Caco-2 (cell line): ENCODE data around the gene TRIO. TPM values are rescaled to one million over a fixed set of nuclear protein-coding genes. Genes with fewer than 3 reads are reported as not detected.

ENCODE experiments used
- BruUV-seq: library from RNA; stranded (reverse); fragments of 400-500 nt; replicated peaks from 2 replicates; lab custom pipeline; 2021; lab: Mats Ljungman, UMichigan
- CTCF ChIA-PET: fragments of 300-600 bp; sonication (Branson Sonifier 250); formaldehyde crosslinking; loops from one replicate; lab custom pipeline; 2022; ENCODE audit warnings: antibody characterized with exemption; lab: Charles Lee
- POLR2A ChIA-PET: fragments of 300-600 bp; sonication (Branson Sonifier 250); formaldehyde crosslinking; loops from one replicate; lab custom pipeline; 2022; ENCODE audit warnings: antibody characterized with exemption; lab: Charles Lee
- DNase-seq, 2 experiments: peaks; one replicate each; pipeline versions ENCODE4 v3.0.0 to v3.0.0-alpha.2; 2020 to 2022
- H3K27me3 ChIP-seq: replicated peaks from 2 replicates; pipeline ENCODE4 v1.6.0; 2011; ENCODE audit warnings: low read length; ENCODE audit not compliant: control insufficient read depth, insufficient read depth
- H3K36me3 ChIP-seq: 2 replicates; pipeline ENCODE4 v1.5.1; 2011; ENCODE audit warnings: low read length; ENCODE audit not compliant: control insufficient read depth, insufficient read depth
- H3K4me1 ChIP-seq: fragments of 250-450 bp; sonication (Bioruptor Pico); 2 replicates; pipeline ENCODE4 v1.5.1; 2020; ENCODE audit warnings: mild to moderate bottlenecking
- H3K4me3 ChIP-seq: 2 replicates; pipeline ENCODE4 v1.5.1; 2011; ENCODE audit warnings: low read depth, mild to moderate bottlenecking, control low read depth, low read length
- H3K9me3 ChIP-seq: fragments of 250-450 bp; sonication (Bioruptor Pico); 2 replicates; pipeline ENCODE4 v1.5.1; 2020; ENCODE audit warnings: mild to moderate bottlenecking, moderate library complexity
- H3K27ac Mint-ChIP-seq: one replicate; pipeline ENCODE4 v1.8.0; 2022; ENCODE audit warnings: mixed read lengths; ENCODE audit not compliant: unreplicated experiment
- H3K27me3 Mint-ChIP-seq: one replicate; pipeline ENCODE4 v1.8.0; 2022; ENCODE audit warnings: mixed read lengths; ENCODE audit not compliant: insufficient read depth, unreplicated experiment
- H3K36me3 Mint-ChIP-seq: one replicate; pipeline ENCODE4 v1.8.0; 2022; ENCODE audit warnings: mild to moderate bottlenecking, mixed read lengths; ENCODE audit not compliant: insufficient read depth, unreplicated experiment
- H3K4me1 Mint-ChIP-seq: one replicate; pipeline ENCODE4 v1.8.0; 2022; ENCODE audit warnings: low read depth, mixed read lengths; ENCODE audit not compliant: unreplicated experiment
- H3K4me3 Mint-ChIP-seq: one replicate; pipeline ENCODE4 v1.8.0; 2022; ENCODE audit warnings: mild to moderate bottlenecking, moderate library complexity, mixed read lengths; ENCODE audit not compliant: unreplicated experiment
- H3K9me3 Mint-ChIP-seq: one replicate; pipeline ENCODE4 v1.8.0; 2022; ENCODE audit warnings: mixed read lengths; ENCODE audit not compliant: unreplicated experiment
- intact Hi-C: fragments of 100-400 bp; cut with micrococcal nuclease; formaldehyde crosslinking; loops from one replicate; pipeline ENCODE4 v1.10.0; 2022; ENCODE audit not compliant: unreplicated experiment
- total RNA-seq: library from RNA; stranded (reverse); gene quantifications from 2 replicates; pipeline ENCODE4 v1.2.3, GENCODE V29; 2022
- TF ChIP-seq, protein P1 (sequence below), 2 experiments: fragments of 200-600 bp in 1 of 2; IDR thresholded peaks; 1 replicate in 1 of 2; 2 replicates in 1 of 2; pipeline versions ENCODE4 v1.5.1 to v1.8.0; 2011 to 2022; ENCODE audit warnings: antibody characterized with exemption in 1 of 2, control low read depth in 1 of 2, inconsistent platforms in 1 of 2, low read depth in 1 of 2, low read length in 1 of 2, mild to moderate bottlenecking in 1 of 2, moderate library complexity in 1 of 2; ENCODE audit not compliant: insufficient read depth in 1 of 2, severe bottlenecking in 1 of 2, unreplicated experiment in 1 of 2

Gene TRIO
- total RNA-seq, 1 experiment from 2014 or later: 92.0 TPM

- Mint-ChIP-seq H3K27me3 (no peaks in the 10 kb centered on the region), H3K4me3 (no peak overlapping the region), H3K4me1 (no peaks in the 10 kb centered on the region), H3K36me3 (peaks cover 72% of the 10 kb centered on the region), H3K27ac (no peak overlapping the region), H3K9me3 (no peaks in the 10 kb centered on the region)
- Histone ChIP-seq H3K4me1 (no peaks in the 10 kb centered on the region), H3K4me3 (no peak overlapping the region), H3K36me3 (peaks cover 2% of the 10 kb centered on the region), H3K27me3 (no peaks in the 10 kb centered on the region), H3K9me3 (no peaks in the 10 kb centered on the region)
- intact Hi-C loops: no loop called here
- CTCF ChIA-PET: no interaction called here
- no TSS peak for BruUV-seq
- no peak for DNase-seq
- TF ChIP-seq, protein P1, sequence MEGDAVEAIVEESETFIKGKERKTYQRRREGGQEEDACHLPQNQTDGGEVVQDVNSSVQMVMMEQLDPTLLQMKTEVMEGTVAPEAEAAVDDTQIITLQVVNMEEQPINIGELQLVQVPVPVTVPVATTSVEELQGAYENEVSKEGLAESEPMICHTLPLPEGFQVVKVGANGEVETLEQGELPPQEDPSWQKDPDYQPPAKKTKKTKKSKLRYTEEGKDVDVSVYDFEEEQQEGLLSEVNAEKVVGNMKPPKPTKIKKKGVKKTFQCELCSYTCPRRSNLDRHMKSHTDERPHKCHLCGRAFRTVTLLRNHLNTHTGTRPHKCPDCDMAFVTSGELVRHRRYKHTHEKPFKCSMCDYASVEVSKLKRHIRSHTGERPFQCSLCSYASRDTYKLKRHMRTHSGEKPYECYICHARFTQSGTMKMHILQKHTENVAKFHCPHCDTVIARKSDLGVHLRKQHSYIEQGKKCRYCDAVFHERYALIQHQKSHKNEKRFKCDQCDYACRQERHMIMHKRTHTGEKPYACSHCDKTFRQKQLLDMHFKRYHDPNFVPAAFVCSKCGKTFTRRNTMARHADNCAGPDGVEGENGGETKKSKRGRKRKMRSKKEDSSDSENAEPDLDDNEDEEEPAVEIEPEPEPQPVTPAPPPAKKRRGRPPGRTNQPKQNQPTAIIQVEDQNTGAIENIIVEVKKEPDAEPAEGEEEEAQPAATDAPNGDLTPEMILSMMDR (IDR thresholded peaks at IDR 0.05; ENCODE audit: insufficient read depth in 1 of 2, low read depth in 1 of 2, low read length in 1 of 2, severe bottlenecking in 1 of 2, unreplicated experiment in 1 of 2): no peak
- POLR2A ChIA-PET: no interaction called here
Measured at GRCh38 chr5:14482085-14482484, 338.9 kb downstream of the TRIO start.

GRCh38 chr5:14483504-14484157 lies 340.5 kb downstream of the TRIO start:
- Mint-ChIP-seq H3K9me3 (no peaks in the 10 kb centered on the region), H3K27ac (no peak overlapping the region)
- TF ChIP-seq, protein P1 (IDR thresholded peaks at IDR 0.05; ENCODE audit: insufficient read depth in 1 of 2, low read depth in 1 of 2, low read length in 1 of 2, severe bottlenecking in 1 of 2, unreplicated experiment in 1 of 2): no peak

GRCh38 chr5:14486486-14486885 lies 343.3 kb downstream of the TRIO start:
- H3K9me3 ChIP-seq: no peaks in the 10 kb centered on the region
- Mint-ChIP-seq H3K27ac (no peak overlapping the region), H3K4me1 (no peaks in the 10 kb centered on the region), H3K4me3 (no peak overlapping the region), H3K9me3 (no peaks in the 10 kb centered on the region), H3K27me3 (no peaks in the 10 kb centered on the region), H3K36me3 (peaks cover 52% of the 10 kb centered on the region)
- ChIA-PET CTCF (no interaction called here), POLR2A (no interaction called here)
- no peak overlapping the region for H3K4me3 ChIP-seq
- no TSS peak for BruUV-seq
- no peaks in the 10 kb centered on the region for H3K27me3 ChIP-seq
- no peak for DNase-seq
- TF ChIP-seq, protein P1 (IDR thresholded peaks at IDR 0.05; ENCODE audit: insufficient read depth in 1 of 2, low read depth in 1 of 2, low read length in 1 of 2, severe bottlenecking in 1 of 2, unreplicated experiment in 1 of 2): no peak
- intact Hi-C loops: no loop called here
- H3K36me3 ChIP-seq: peaks cover 2% of the 10 kb centered on the region
- no peaks in the 10 kb centered on the region for H3K4me1 ChIP-seq

More at GRCh38 chr5:14483504-14484157, 340.5 kb downstream of the TRIO start:
- no peaks in the 10 kb centered on the region for H3K27me3 Mint-ChIP-seq
- POLR2A ChIA-PET: no interaction called here
- no peaks in the 10 kb centered on the region for H3K4me1 ChIP-seq
- peaks cover 69% of the 10 kb centered on the region for H3K36me3 Mint-ChIP-seq
- no peaks in the 10 kb centered on the region for H3K9me3 ChIP-seq
- no peak overlapping the region for H3K4me3 Mint-ChIP-seq
- BruUV-seq: no TSS peak
- peaks cover 2% of the 10 kb centered on the region for H3K36me3 ChIP-seq
- no peaks in the 10 kb centered on the region for H3K4me1 Mint-ChIP-seq
- no peak for DNase-seq
- no peak overlapping the region for H3K4me3 ChIP-seq
- intact Hi-C loops: no loop called here
- H3K27me3 ChIP-seq: no peaks in the 10 kb centered on the region
- CTCF ChIA-PET: no interaction called here
